K562 (cell line): ENCODE results near the gene ARL8A. TPM values are rescaled to one million over a fixed set of nuclear protein-coding genes. Genes with fewer than 3 reads are reported as not detected.

Experiments
- ARHGAP35 ChIP-seq: fragments of 450-650 bp; IDR thresholded peaks from 2 replicates; pipeline ENCODE4 v1.6.1; 2018; ENCODE audit not compliant: partially characterized antibody
- ASH1L ChIP-seq: fragments of 450-650 bp; IDR thresholded peaks from 2 replicates; pipeline ENCODE4 v1.6.1; 2018; ENCODE audit warnings: borderline replicate concordance, mild to moderate bottlenecking, low read depth; ENCODE audit not compliant: partially characterized antibody
- CBFB ChIP-seq: sonication (generic); formaldehyde crosslinking; IDR thresholded peaks from 2 replicates; pipeline ENCODE4 v1.4.0; 2020; ENCODE audit warnings: mild to moderate bottlenecking, missing genetic modification reagents
- CBX2 ChIP-seq: fragments of 200-600 bp; sonication (generic); IDR thresholded peaks from one replicate; pipeline ENCODE4 v1.6.1; 2012; ENCODE audit warnings: mild to moderate bottlenecking, low read length, inconsistent platforms; ENCODE audit not compliant: insufficient read depth, poor library complexity, severe bottlenecking
- GATA2 ChIP-seq: sonication (generic); formaldehyde crosslinking; IDR thresholded peaks from 2 replicates; pipeline ENCODE4 v1.4.0; 2020; ENCODE audit warnings: mild to moderate bottlenecking, missing genetic modification reagents
- HCFC1 ChIP-seq: IDR thresholded peaks from 2 replicates; pipeline ENCODE4 v1.6.1; 2012; ENCODE audit warnings: low read depth, low read length, improper control_type of control experiment
- HSF4 ChIP-seq: fragments of 250-450 bp; sonication (Bioruptor Pico); IDR thresholded peaks from 2 replicates; pipeline ENCODE4 v2.1.2; 2022; ENCODE audit warnings: mild to moderate bottlenecking, moderate library complexity, borderline replicate concordance
- MED1 ChIP-seq: sonication (generic); formaldehyde crosslinking; IDR thresholded peaks from 2 replicates; pipeline ENCODE4 v1.8.1; 2023; ENCODE audit warnings: missing genetic modification reagents, borderline replicate concordance
- MXI1 ChIP-seq: IDR thresholded peaks from 2 replicates; pipeline ENCODE4 v1.6.1; 2011; ENCODE audit warnings: low read depth, mild to moderate bottlenecking, improper control_type of control experiment, low read length
- NELFE ChIP-seq: IDR thresholded peaks from 2 replicates; pipeline ENCODE4 v1.6.1; 2011; ENCODE audit warnings: mild to moderate bottlenecking; ENCODE audit not compliant: insufficient read depth, insufficient read length
- NR2F6 ChIP-seq: fragments of 450-650 bp; formaldehyde crosslinking; IDR thresholded peaks from 2 replicates; pipeline ENCODE4 v1.4.0; 2020; ENCODE audit warnings: mild to moderate bottlenecking
- PHF21A ChIP-seq: fragments of 450-650 bp; IDR thresholded peaks from 2 replicates; pipeline ENCODE4 v1.6.1; 2017; ENCODE audit warnings: low read depth, borderline replicate concordance
- PYGO2 ChIP-seq: fragments of 450-650 bp; IDR thresholded peaks from 2 replicates; pipeline ENCODE4 v1.6.1; 2016; ENCODE audit warnings: mild to moderate bottlenecking, missing genetic modification characterization, moderate library complexity, missing compliant biosample characterization
- SIX5 ChIP-seq, 2 experiments: IDR thresholded peaks; 2 replicates each; pipeline ENCODE4 v1.6.1; 2011; ENCODE audit warnings: low read length in 2 of 2, borderline replicate concordance in 1 of 2, low read depth in 1 of 2, mild to moderate bottlenecking in 1 of 2, moderate library complexity in 1 of 2; ENCODE audit not compliant: insufficient read depth in 1 of 2
- TAF7 ChIP-seq: fragments of 450-650 bp; IDR thresholded peaks from 2 replicates; pipeline ENCODE4 v1.6.1; 2016; ENCODE audit warnings: missing genetic modification characterization, missing compliant biosample characterization
- TARDBP ChIP-seq: fragments of 450-650 bp; IDR thresholded peaks from 2 replicates; pipeline ENCODE4 v1.6.1; 2016
- TRIM28 ChIP-seq: fragments of 450-650 bp; IDR thresholded peaks from 2 replicates; pipeline ENCODE4 v1.6.1; 2017
- USF1 ChIP-seq: sonication (generic); formaldehyde crosslinking; IDR thresholded peaks from 2 replicates; pipeline ENCODE4 v1.9.0; 2022; ENCODE audit warnings: mild to moderate bottlenecking, missing genetic modification reagents
- ZNF146 ChIP-seq: IDR thresholded peaks from one replicate; pipeline ENCODE4 v1.6.1; 2018; ENCODE audit warnings: missing compliant biosample characterization; ENCODE audit not compliant: unreplicated experiment
- ZNF584 ChIP-seq: fragments of 200-800 bp; sonication (Bioruptor generic); IDR thresholded peaks from 2 replicates; pipeline ENCODE4 v1.6.1; 2016; ENCODE audit warnings: low read depth, mild to moderate bottlenecking, missing genetic modification characterization, missing compliant biosample characterization
- ZNF79 ChIP-seq: fragments of 250-450 bp; sonication (Bioruptor Pico); IDR thresholded peaks from 2 replicates; pipeline ENCODE4 v1.4.0; 2020; ENCODE audit warnings: low read depth, mild to moderate bottlenecking, moderate library complexity
- polyA plus RNA-seq, 8 experiments: library from polyadenylated mRNA; depleted of rRNA in 4 of 8; stranded (reverse) in 5 of 8; unstranded in 3 of 8; fragments of >200 nt; fragmentation: Nextera tagmentation in 2 of 8; fragmentation: Illumina TruSeq in 1 of 8; extraction: Ambion mirVana in 2 of 8; extraction: Trizol in 1 of 8; gene quantifications; 2 replicates each; pipeline versions ENCODE4 v1.2.1 to v1.2.3, GENCODE V29; 2011 to 2014; ENCODE audit warnings: inconsistent platforms in 1 of 8, missing spikeins in 1 of 8
- total RNA-seq, 7 experiments: library from RNA; depleted of rRNA in 6 of 7; stranded (reverse); fragments of >200 nt in 6 of 7; fragmentation: Illumina TruSeq in 2 of 7; extraction: Trizol in 2 of 7; gene quantifications; 2 replicates each; pipeline versions ENCODE4 v1.2.1 to v1.2.3, GENCODE V29; 2011 to 2021; ENCODE audit warnings: low replicate concordance in 1 of 7
- TF ChIP-seq, protein P1 (sequence below): fragments of 450-650 bp; IDR thresholded peaks from 2 replicates; pipeline ENCODE4 v1.6.1; 2014; ENCODE audit warnings: low read depth, mild to moderate bottlenecking, moderate library complexity, borderline replicate concordance
- TF ChIP-seq, protein P2 (sequence below), 2 experiments: fragments of 450-650 bp; conservative IDR thresholded peaks; 2 replicates each; pipeline ENCODE4 v1.6.1; 2017; ENCODE audit warnings: mild to moderate bottlenecking in 2 of 2, moderate library complexity in 2 of 2

The ARL8A gene
- total and polyA plus RNA-seq, 9 of the 15 experiments (the other 6 are each of a cell fraction or from before 2014, with no cell fraction given), result 0.17 to 27.3 (median 15.6) TPM

DNA sequence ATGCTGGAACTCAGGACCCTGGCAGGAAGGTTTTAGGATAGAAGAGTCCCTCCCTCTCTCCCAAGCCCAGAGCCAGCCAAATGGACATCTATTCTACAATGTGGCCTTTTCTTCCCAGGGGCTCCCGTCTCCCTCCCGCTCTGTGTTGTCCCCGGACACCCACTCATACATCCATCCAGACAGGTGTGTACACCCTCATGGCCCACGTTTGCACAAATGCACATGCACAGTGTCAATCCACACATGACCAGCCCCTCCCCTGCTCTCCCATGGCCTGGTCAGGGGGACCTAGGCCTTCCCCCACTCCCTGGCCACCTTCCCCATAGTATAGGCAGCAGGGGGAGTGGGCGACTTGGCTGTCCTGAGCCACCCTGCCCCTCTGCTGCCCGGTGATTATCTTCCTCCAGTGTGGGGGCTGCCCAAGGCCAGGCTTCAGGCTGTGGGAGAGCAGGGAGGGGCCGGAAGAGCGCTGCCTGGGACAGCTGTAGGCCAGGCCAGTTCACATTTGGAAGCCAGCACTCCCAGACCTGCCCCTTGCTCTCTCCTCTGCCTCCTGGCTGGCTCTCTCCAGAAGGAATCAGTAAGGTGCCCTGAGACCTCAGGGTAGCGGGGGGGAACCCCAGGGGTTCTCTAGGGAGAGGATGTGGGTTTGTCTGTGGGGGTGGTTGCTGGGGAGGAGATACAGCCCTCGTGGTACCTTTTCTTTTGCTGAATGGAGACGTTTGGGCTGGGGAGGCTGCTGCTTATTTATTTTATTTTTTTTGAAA is 19.9 kb upstream of the ARL8A start (continued):
- TF ChIP-seq PHF21A, result peak; percentile 58; the same call in 1 of the 2 replicates
- TF ChIP-seq ASH1L, result no peak
- TF ChIP-seq NR2F6 (CRISPR knock-in tag), result no peak
- no peak for TF ChIP-seq MXI1
- no peak for TF ChIP-seq CBFB (CRISPR knock-in tag)
- TF ChIP-seq TARDBP, result no peak
- no peak for TF ChIP-seq CBX2
- no peak for TF ChIP-seq ZNF584 (CRISPR knock-in tag)
- TF ChIP-seq ZNF146 (CRISPR knock-in tag), result no peak
- no peak for TF ChIP-seq HSF4 (CRISPR knock-in tag)
- peak; percentile 52; the same call in 1 of the 2 replicates for TF ChIP-seq TAF7 (tag)
- no peak for TF ChIP-seq ARHGAP35
- TF ChIP-seq TRIM28, result no peak
- TF ChIP-seq USF1, result no peak; the same call in 1 of the 2 replicates
- TF ChIP-seq GATA2, result no peak
- no peak for TF ChIP-seq NELFE
- TF ChIP-seq, protein P1, sequence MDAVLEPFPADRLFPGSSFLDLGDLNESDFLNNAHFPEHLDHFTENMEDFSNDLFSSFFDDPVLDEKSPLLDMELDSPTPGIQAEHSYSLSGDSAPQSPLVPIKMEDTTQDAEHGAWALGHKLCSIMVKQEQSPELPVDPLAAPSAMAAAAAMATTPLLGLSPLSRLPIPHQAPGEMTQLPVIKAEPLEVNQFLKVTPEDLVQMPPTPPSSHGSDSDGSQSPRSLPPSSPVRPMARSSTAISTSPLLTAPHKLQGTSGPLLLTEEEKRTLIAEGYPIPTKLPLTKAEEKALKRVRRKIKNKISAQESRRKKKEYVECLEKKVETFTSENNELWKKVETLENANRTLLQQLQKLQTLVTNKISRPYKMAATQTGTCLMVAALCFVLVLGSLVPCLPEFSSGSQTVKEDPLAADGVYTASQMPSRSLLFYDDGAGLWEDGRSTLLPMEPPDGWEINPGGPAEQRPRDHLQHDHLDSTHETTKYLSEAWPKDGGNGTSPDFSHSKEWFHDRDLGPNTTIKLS, result no peak
- no peak for TF ChIP-seq MED1 (CRISPR knock-in tag)
- TF ChIP-seq, protein P2, sequence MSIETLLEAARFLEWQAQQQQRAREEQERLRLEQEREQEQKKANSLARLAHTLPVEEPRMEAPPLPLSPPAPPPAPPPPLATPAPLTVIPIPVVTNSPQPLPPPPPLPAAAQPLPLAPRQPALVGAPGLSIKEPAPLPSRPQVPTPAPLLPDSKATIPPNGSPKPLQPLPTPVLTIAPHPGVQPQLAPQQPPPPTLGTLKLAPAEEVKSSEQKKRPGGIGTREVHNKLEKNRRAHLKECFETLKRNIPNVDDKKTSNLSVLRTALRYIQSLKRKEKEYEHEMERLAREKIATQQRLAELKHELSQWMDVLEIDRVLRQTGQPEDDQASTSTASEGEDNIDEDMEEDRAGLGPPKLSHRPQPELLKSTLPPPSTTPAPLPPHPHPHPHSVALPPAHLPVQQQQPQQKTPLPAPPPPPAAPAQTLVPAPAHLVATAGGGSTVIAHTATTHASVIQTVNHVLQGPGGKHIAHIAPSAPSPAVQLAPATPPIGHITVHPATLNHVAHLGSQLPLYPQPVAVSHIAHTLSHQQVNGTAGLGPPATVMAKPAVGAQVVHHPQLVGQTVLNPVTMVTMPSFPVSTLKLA (conservative IDR thresholded peaks at IDR 0.05), result peak; percentile 59 to 69
- TF ChIP-seq HCFC1, result no peak
- no peak for TF ChIP-seq ZNF79 (CRISPR knock-in tag)
- no peak for TF ChIP-seq PYGO2 (tag)
- no peak for TF ChIP-seq SIX5 (IDR thresholded peaks at IDR 0.05; ENCODE audit: borderline replicate concordance in 1 of 2, insufficient read depth in 1 of 2, low read depth in 1 of 2, low read length in 2 of 2)
